GM20000 (cell line): ENCODE data around the gene CCDC134.

Source experiments
- DNase-seq: peaks from one replicate; pipeline ENCODE4 v3.0.0; 2012; ENCODE audit warnings: low spot score
- CTCF ChIP-seq: IDR thresholded peaks from 2 replicates; pipeline ENCODE4 v1.5.1; 2012; ENCODE audit warnings: mild to moderate bottlenecking, control low read depth; ENCODE audit errors: extremely low read depth, missing control alignments

Gene CCDC134

GRCh38 chr22:41818011-41818410 is 17.5 kb downstream of the CCDC134 start:
- no peak for TF ChIP-seq CTCF
- no peak for DNase-seq

GRCh38 chr22:41818596-41818995 is 18.1 kb downstream of the CCDC134 start:
- no peak for DNase-seq
- TF ChIP-seq CTCF: no peak

GRCh38 chr22:41819257-41819656 is 18.8 kb downstream of the CCDC134 start:
- no peak for TF ChIP-seq CTCF
- no peak for DNase-seq

GRCh38 chr22:41820447-41820846 is 20.0 kb downstream of the CCDC134 start:
- no peak for DNase-seq
- no peak for TF ChIP-seq CTCF

GRCh38 chr22:41821471-41822316 is 21.2 kb downstream of the CCDC134 start:
- no peak for TF ChIP-seq CTCF
- DNase-seq: no peak

GRCh38 chr22:41822317-41823057 is 22.0 kb downstream of the CCDC134 start:
- peak; percentile 64 for DNase-seq
- TF ChIP-seq CTCF: peak; percentile 28

GRCh38 chr22:41823797-41824196 is 23.3 kb downstream of the CCDC134 start:
- no peak for DNase-seq
- no peak for TF ChIP-seq CTCF
